RWPE1 (cell line): ENCODE data around the gene STOM.

Experiments
- CTCF ChIA-PET: fragments of 350-600 bp; sonication (Branson Sonifier 250); formaldehyde crosslinking; extraction: SDS; loops from one replicate; lab custom pipeline; 2021; lab: Yijun Ruan, JAX
- POLR2A ChIA-PET: fragments of 400-600 bp; formaldehyde crosslinking; extraction: SDS; loops from one replicate; lab custom pipeline; 2020; ENCODE audit warnings: antibody characterized with exemption; ENCODE audit not compliant: low non-redundant PET; lab: Yijun Ruan, JAX
- DNase-seq: peaks from one replicate; pipeline ENCODE4 v3.0.0; 2012; ENCODE audit warnings: low spot score
- H3K27ac ChIP-seq: fragments of 450-650 bp; 2 replicates; pipeline ENCODE4 v1.5.1; 2017
- CTCF ChIP-seq: fragments of 450-650 bp; conservative IDR thresholded peaks from 2 replicates; pipeline ENCODE4 v1.5.1; 2017; ENCODE audit warnings: low read depth, mild to moderate bottlenecking

STOM gene

GRCh38 chr9:121301881-121302286 lies 68.2 kb downstream of the STOM start:
- CTCF ChIA-PET = interaction anchor here (0.7 kb wide), 1 partner anchor 99 kb away, joined by 4 read pairs; no protein-coding TSS in a partner anchor
- POLR2A ChIA-PET = no interaction called here
- no peak for DNase-seq
- H3K27ac ChIP-seq = no peak overlapping the region
- no peak for TF ChIP-seq CTCF

- POLR2A ChIA-PET = no interaction called here
- CTCF ChIA-PET = interaction anchor here (0.6 to 0.7 kb wide), 2 partner anchors 87 to 357 kb away, joined by 3 to 5 read pairs; no protein-coding TSS in a partner anchor
- peak overlapping the region; percentile 46 for H3K27ac ChIP-seq
- no peak for DNase-seq
- no peak for TF ChIP-seq CTCF
These were observed 69.5 kb downstream of the STOM start for GRCh38 chr9:121300283-121301119.

- POLR2A ChIA-PET = no interaction called here
- no peak for TF ChIP-seq CTCF
- CTCF ChIA-PET = interaction anchor here (0.6 to 1.8 kb wide), 3 partner anchors 20 to 86 kb away, joined by 3 to 7 read pairs (median 4); no protein-coding TSS in a partner anchor
- DNase-seq = peak; percentile 47
- H3K27ac ChIP-seq = peak overlapping the region; percentile 46
These were observed 70.4 kb downstream of the STOM start for GRCh38 chr9:121299467-121300282.

- DNase-seq = no peak
- POLR2A ChIA-PET = no interaction called here
These were observed 71.2 kb downstream of the STOM start for GRCh38 chr9:121298689-121299466.

GRCh38 chr9:121298016-121298538 lies 72.0 kb downstream of the STOM start:
- ChIA-PET POLR2A (no interaction called here), CTCF (interaction anchor here (0.7 to 1.8 kb wide), 5 partner anchors 9 to 140 kb away, joined by 3 to 7 read pairs (median 4); no protein-coding TSS in a partner anchor)
- DNase-seq = no peak
- no peak overlapping the region for H3K27ac ChIP-seq
- TF ChIP-seq CTCF = no peak

More at GRCh38 chr9:121298689-121299466, 71.2 kb downstream of the STOM start:
- TF ChIP-seq CTCF = no peak
- CTCF ChIA-PET = interaction anchor here (0.6 to 1.8 kb wide), 5 partner anchors 20 to 182 kb away, joined by 3 to 7 read pairs (median 4); no protein-coding TSS in a partner anchor
- peak overlapping the region; percentile 46 for H3K27ac ChIP-seq
